ENCODE measurements around the gene VIP.

The VIP gene

DNA sequence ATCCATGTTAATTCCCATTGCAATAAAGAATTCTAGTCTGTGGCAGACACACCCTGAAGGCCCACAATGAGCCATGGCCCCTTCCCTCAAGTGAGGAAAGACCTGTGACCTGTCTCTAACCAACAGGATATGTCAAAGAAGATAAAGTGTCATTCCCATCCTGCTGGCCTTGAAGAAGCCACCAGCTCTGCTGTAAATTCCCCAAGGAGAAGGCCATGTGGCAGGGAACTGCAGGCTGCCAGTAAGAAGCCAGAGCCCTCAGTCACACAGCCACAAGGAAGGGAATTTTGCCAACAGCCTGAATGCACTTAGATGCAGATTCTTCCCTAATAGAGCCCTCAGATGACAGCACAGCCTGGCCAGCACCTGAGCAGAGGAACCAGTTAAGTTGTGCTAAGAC lies 24.8 kb downstream of the VIP start:
- DNase-seq (ENCODE audit: low read depth, low spot score), result no peak

DNA sequence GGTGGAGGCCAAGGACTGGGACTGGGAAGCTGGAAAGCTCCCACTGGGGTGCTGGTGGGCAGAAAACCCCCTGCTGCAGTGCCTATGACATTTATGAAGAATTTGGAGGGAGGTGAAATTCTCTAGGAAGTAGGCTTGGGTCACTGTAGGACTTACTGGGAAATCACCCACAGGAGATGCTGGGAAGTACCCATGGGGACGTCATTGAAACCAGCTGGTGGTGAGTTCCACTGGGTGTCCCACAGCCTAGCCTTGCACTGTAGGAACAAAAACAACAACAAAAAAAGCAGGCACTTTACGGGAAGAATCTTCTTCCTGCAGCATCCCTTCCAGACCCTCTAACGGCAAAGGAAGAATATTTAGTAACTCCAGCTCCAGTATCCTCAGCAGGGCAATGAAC lies 26.2 kb downstream of the VIP start:
- no peak for DNase-seq (ENCODE audit: low read depth, low spot score)
- H3K27ac ChIP-seq, result no peak overlapping the region

More for the DNA sequence above, 24.8 kb downstream of the VIP start:
- no peak overlapping the region for H3K27ac ChIP-seq

DNA sequence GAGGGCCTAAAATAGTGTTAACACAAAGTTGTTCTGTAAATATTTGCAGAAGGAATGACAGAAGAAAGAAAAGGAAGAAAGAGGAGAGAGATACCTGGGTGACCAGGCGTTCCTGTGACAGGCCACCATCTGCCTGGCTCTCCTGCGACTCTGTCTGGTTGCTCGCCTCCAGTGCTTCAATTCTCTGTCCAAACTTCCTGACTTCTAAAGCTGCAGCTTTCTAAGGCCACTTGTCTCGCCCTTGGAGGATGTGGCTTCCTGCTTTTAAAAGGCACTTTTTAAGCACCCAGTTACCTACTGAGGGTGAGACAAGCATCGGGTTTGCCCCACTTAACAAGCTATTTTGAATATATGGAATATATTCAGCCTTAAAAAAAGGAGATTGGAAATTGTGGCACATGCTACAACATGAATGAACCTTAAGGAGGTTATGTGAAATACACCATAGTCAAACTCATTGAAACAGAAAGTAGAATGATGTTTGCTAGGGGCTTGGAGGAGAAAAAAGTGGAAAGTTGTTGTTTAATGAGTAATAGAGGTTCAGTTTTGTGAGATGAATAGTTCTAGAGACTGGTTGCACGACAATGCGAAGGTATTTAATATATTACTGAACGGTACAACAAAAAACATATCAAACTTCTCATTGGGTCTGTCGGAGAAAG lies 32.8 kb downstream of the VIP start:
- no peak overlapping the region for H3K27ac ChIP-seq
- no peak for DNase-seq (ENCODE audit: low read depth, low spot score)

DNA sequence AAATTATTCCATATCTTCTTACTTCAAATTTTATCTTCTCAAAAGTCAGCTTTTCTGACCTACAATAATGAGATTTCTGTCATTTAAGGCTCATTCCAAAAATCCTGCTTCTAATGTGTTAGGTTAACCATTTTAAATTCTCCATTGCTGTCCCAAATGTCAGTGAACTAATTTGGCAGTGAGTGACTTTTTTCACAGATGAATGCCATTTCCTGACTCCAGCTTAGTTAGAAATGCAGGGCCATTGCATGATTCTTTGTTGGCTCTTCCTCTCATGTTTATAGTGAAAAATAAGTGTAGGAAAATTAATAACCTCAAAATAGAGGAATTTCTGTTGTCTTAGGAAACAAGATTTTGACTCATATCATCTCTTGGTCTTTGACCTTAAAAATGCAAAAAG lies 44.1 kb downstream of the VIP start:
- H3K27ac ChIP-seq, result no peak overlapping the region
- DNase-seq (ENCODE audit: low read depth, low spot score), result no peak

DNA sequence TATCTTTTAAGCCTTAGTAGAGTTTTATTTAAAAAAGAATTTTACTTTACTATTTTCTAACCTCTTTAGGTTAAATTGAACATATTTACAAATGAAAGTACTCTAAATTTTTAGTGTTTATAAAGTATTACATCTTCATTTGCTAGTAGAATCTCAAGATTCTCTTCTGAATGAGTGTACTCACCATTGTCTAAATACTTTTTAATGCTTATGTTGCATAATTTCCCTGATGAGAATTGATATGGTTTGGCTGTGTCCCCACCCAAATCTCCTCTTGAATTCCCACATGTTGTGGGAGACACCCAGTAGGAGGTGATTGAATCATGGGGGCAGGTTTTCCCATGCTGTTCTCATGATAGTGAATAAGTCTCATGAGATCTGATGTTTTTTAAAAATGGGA lies 53.6 kb downstream of the VIP start:
- no peak for DNase-seq (ENCODE audit: low read depth, low spot score)

More for the DNA sequence above, 53.6 kb downstream of the VIP start:
- H3K27ac ChIP-seq, result no peak overlapping the region

Measured in epithelial cell of prostate (primary cell).